CD4-positive, alpha-beta T cell treated with Interleukin-21 for 1 hour (primary cell): ENCODE measurements around the gene DSN1.

Experiments used
- DNase-seq: peaks from one replicate; pipeline ENCODE4 v3.0.0-alpha.2; 2020

DSN1 gene

DNA sequence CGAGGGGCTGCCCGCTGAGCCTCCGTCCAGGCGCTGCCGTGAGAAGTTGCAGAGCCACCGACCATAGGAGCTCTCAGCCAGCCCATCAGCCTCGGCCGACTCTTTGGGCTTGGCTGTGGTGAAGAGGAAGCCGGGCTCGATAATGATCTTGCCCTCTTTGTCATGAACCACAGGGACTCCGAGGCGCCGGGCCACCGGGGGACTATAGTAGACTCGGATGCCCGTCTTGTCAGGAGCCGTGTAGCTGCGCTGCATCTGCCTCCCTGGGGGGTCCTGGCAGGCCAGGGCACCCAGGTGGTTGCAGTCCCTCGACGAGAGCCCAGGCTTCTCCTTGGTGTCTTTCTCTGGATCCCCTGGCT is 20.5 kb upstream of the DSN1 start:
- DNase-seq = no peak

DNA sequence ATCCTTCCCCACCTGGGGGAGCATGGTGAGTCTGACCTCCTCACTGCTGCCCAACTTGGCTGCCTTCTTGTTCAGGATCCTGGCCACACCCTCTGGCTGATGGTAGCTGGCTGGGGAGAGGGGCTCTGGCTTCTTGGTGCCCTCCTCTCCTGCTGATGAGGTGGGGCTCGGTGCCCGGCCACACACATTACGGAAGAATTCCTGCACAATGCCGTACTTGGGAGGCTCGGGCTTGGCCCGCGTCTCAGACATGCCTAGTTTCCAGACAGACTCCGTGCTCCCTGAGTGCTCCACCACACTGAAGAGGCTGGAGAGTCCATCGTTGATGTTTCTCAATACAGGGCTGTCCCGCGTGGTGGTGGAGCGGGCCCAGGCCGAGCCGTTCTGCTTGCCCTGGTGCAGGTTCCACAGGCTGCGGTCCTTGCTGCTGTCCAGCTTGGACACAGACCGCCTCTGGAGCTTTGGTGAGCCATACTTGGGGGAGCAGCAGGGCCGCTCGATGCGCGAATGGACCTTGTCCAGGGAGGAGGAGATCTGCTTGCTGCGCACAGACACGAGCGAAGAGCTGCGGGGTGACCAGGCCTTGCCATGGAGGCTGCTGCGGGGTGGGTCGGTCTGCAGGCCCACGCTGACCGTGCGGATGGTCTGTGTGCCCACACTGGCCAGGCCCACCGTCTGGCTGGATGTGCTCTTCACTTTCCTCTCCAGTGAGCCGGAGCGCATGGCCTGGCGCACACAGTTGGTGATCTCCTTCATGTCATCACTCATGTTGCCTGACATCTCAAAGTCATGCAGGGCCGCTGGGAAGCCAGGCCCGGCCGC is 19.9 kb upstream of the DSN1 start:
- DNase-seq = no peak

DNA sequence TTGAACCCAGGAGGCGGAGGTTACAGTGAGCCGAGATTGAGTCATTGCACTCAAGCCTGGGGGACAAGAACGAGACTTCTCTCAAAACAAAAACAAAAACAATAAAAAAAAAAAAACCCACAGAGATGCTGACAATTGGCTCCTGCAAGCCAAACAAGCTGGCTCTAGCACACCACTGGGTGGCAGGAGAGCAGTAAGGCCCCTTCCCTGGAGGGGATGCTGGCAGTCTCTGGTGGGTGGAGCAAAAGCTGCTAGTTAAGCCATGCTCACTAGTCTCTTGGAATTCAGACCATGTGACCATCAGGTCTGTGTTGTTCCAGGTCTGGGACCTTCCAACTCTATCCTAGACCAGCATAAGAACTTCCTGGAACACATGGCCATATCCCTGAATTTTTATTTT is 18.9 kb upstream of the DSN1 start:
- no peak for DNase-seq

GRCh38 chr20:36791862-36792261 is 18.3 kb upstream of the DSN1 start:
- DNase-seq = no peak

GRCh38 chr20:36786663-36787062 is 13.1 kb upstream of the DSN1 start:
- no peak for DNase-seq

DNA sequence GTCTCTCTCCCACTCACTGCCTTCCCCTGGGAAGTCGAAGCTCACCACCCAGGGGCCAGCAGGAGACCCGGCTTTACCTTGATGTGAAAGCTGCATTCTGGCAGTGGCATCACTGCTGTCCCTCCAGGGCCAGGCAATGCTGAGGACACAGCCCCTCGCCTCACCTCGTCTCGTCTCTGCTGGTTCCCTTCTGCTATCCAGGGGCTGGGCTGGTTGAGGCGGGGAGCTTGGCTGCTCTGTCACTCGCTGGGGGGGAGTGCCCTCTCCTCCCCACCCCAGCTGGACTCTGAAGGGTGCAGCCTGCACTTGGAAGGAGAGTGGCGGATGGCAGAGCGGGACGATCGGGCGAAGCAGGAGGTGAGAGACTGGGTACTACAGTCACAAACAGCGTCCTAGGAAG is 12.7 kb upstream of the DSN1 start:
- no peak for DNase-seq

- DNase-seq = no peak
These were observed 11.7 kb upstream of the DSN1 start for GRCh38 chr20:36785308-36785707.

GRCh38 chr20:36784900-36785299 is 11.3 kb upstream of the DSN1 start:
- no peak for DNase-seq

GRCh38 chr20:36784116-36784515 is 10.6 kb upstream of the DSN1 start:
- DNase-seq = no peak

- no peak for DNase-seq
These were observed 6.1 kb upstream of the DSN1 start for GRCh38 chr20:36779656-36780025.

GRCh38 chr20:36778831-36779655 is 5.5 kb upstream of the DSN1 start:
- no peak for DNase-seq

DNA sequence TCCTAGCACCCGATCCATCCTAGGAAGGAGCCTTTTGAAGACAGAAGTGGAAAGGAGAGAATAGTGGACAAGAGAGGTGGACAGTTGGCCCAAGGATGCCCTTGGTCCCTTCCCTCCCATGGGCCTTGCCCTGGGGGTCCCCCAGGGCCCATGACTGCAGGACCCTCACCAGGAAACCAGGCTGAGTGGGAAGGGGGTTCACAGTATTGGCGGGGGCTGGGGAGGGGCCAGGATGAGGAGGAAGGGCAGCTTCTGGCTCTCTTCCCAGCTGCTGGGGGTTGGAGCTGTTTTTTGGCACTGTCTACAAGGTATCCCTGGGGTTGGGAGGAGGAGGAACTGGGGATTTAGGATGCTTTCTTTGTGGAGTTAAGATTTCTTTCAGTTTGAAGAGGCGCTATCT is 4.0 kb upstream of the DSN1 start:
- no peak for DNase-seq

GRCh38 chr20:36777167-36777566 is 3.6 kb upstream of the DSN1 start:
- DNase-seq = no peak

- no peak for DNase-seq
These were observed 2.3 kb upstream of the DSN1 start for GRCh38 chr20:36775826-36776225.

DNA sequence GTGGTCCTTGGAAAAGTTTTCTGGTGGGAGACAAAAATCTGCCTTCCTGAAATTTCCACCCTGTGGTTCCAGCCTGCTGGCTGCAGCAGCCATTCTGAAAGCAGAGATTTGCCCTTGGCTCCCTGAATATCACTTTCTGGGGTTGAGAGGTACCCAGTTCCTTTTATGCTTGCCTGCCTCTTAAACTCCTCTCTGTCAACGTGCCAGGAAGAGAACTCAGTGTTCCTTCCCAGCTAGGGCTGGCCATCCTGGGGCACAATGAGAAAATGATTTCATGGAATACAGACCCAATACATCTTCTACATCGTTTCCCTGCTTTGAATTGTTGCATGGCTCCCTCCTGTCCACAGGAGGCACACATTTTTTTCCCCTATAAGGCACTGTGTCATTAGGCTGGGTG is 1.6 kb upstream of the DSN1 start:
- no peak for DNase-seq

DNA sequence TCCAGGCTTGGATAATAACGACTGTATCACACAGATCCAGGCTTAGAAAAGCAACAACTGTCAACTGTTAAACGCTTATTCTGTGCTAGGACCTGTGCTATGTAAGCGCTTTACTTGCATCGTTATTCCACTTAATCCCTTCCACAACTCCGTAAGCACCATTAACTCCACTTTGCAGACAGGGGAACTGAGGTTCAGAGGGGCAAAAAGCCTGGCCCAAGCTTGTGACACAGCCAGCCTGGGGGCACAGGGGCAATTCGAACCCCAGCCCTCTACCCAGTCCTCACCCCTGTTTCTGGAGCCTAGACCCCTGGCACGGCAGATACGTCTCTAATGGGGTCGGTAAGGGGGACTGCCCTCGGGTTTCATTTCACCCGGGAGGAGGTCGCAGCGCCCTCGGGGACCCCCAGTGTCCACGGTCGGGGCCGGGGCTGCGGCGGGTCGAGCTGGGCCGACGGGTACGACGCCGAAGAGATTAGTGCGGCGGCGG is 411 bp downstream of the DSN1 start:
- no peak for DNase-seq

- no peak for DNase-seq
These were observed 2.9 kb downstream of the DSN1 start for GRCh38 chr20:36770680-36771079.

DNA sequence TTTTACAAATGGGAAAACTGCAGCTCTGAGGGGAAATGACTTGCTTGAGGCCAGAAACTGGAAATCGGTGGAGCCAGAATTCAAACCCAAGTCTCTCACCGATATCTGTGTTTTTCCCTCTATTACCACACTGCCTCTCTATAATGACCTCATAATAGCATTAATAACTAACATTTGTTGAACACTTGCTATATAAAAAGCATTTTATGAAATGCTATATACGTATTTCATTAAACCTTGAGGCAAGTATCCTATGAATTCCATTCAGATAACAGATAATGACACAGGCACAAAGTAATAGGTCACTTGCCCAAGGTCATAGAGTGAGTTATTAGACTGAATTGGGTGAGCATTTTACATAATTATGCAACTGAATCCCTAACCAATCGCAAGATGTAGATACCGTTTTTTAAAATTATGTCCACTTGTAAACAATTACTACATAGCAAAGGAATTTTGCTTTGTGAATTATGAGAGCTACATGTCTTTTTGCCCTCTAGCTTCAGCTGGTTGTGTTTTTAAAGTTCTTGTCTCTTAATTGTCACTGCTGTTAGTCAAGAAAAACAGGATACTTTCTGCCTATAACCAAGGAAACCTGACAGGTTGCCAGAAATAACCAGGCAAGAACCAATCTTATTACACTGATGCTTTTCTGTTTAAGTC is 4.7 kb downstream of the DSN1 start:
- no peak for DNase-seq

DNA sequence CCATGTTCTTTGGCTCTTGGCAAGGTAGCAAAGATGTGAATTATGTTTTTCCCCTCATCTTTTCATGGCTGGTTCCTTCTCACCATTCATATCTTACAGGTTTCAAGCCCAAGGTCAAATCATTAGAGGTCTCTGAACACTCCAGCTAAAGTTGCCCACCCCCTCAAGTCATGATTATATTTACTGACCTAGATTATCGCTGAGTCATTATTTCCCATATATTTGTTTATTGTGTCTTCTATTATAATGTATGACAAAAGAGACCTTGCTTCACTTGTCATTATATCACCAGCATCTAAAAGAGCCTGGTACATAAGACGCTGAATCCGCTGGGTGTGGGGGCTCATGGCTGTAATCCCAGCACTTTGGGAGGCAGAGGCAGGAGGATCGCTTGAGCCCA is 12.4 kb downstream of the DSN1 start:
- no peak for DNase-seq

GRCh38 chr20:36760647-36761046 is 12.9 kb downstream of the DSN1 start:
- DNase-seq = no peak

GRCh38 chr20:36758276-36758675 is 15.3 kb downstream of the DSN1 start:
- DNase-seq = no peak

DNA sequence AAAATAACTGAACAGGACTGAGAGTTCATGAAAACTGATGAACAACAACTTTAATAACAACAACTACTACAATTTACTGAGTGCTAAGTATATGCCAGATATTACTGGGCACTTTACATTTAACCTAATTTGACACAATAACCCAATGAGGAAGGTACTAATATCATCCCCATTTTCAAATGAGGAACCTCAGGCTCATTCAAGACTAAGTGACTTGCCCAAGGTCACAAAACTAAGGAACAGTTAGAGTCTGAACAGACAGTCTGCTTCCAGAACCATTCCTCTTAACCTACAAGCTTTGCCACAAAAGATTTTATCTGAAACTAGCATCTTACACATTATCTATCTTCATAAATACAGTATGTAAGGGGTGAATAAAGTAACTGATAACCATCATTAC is 17.1 kb downstream of the DSN1 start:
- DNase-seq = no peak

- DNase-seq = peak; percentile 71
These were observed 18.8 kb downstream of the DSN1 start for GRCh38 chr20:36754656-36755222.
